ENCODE results near the gene SAMD7. TPM values are rescaled to one million over a fixed set of nuclear protein-coding genes. Genes with fewer than 3 reads are reported as not detected.

The SAMD7 gene
- polyA plus RNA-seq (2012; ENCODE audit: insufficient read depth, insufficient read length, low read depth) = not detected

- TF ChIP-seq, protein P1, sequence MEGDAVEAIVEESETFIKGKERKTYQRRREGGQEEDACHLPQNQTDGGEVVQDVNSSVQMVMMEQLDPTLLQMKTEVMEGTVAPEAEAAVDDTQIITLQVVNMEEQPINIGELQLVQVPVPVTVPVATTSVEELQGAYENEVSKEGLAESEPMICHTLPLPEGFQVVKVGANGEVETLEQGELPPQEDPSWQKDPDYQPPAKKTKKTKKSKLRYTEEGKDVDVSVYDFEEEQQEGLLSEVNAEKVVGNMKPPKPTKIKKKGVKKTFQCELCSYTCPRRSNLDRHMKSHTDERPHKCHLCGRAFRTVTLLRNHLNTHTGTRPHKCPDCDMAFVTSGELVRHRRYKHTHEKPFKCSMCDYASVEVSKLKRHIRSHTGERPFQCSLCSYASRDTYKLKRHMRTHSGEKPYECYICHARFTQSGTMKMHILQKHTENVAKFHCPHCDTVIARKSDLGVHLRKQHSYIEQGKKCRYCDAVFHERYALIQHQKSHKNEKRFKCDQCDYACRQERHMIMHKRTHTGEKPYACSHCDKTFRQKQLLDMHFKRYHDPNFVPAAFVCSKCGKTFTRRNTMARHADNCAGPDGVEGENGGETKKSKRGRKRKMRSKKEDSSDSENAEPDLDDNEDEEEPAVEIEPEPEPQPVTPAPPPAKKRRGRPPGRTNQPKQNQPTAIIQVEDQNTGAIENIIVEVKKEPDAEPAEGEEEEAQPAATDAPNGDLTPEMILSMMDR (IDR thresholded peaks at IDR 0.05; ENCODE audit: low read depth, low read length) = no peak
- H3K9me3 ChIP-seq = no peaks in the 10 kb centered on the region
- no peaks in the 10 kb centered on the region; the same call in none of the 2 replicates for H3K4me1 ChIP-seq
- DNase-seq = no peak
- no peak within 1 kb of the TSS for H3K4me3 ChIP-seq (ENCODE audit: low read depth, low read length)
- H3K27me3 ChIP-seq = no peaks in the 10 kb centered on the region
- H3K36me3 ChIP-seq = no peaks in the 10 kb centered on the region
Observed at GRCh38 chr3:169911272-169911671, at the start of gene SAMD7. Gene SAMD7 (plus strand): TSS chr3:169911572. CDS start chr3:169919499, 7,927 bp downstream.

GRCh38 chr3:169861871-169862270 is 49.5 kb upstream of the SAMD7 start:
- H3K4me1 ChIP-seq = no peaks in the 10 kb centered on the region; the same call in 1 of the 2 replicates
- H3K27me3 ChIP-seq = no peaks in the 10 kb centered on the region
- no peaks in the 10 kb centered on the region for H3K9me3 ChIP-seq
- DNase-seq = no peak
- TF ChIP-seq, protein P1 (IDR thresholded peaks at IDR 0.05; ENCODE audit: low read depth, low read length) = no peak
- H3K4me3 ChIP-seq (ENCODE audit: low read depth, low read length) = no peak overlapping the region
- no peaks in the 10 kb centered on the region for H3K36me3 ChIP-seq

DNA sequence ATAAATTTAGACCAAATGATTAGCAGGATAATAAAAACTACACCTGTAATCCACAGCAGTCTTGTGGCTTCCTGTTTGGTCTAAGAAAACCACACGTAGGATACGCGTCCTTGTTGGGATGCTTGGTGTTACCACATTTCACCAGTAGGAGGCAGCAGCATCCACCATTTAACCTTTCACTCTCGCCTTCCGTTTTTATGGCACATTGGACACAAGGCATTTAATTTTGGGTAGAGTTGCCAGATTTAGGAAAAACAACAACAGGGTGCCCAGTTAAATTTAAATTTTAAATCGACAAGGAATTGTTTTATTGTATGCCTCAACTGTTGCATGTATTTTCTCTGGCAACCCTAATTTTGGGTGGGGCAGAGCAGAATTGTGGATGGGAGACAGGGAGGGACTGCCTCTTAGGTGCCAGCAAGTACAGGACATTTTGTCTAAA is 47.9 kb upstream of the SAMD7 start:
- H3K36me3 ChIP-seq = no peaks in the 10 kb centered on the region
- H3K4me3 ChIP-seq (ENCODE audit: low read depth, low read length) = no peak overlapping the region
- peak; percentile 54 for DNase-seq
- TF ChIP-seq, protein P1 (IDR thresholded peaks at IDR 0.05; ENCODE audit: low read depth, low read length) = peak; percentile 95
- H3K4me1 ChIP-seq = no peaks in the 10 kb centered on the region; the same call in 1 of the 2 replicates
- H3K27me3 ChIP-seq = no peaks in the 10 kb centered on the region
- no peaks in the 10 kb centered on the region for H3K9me3 ChIP-seq

DNA sequence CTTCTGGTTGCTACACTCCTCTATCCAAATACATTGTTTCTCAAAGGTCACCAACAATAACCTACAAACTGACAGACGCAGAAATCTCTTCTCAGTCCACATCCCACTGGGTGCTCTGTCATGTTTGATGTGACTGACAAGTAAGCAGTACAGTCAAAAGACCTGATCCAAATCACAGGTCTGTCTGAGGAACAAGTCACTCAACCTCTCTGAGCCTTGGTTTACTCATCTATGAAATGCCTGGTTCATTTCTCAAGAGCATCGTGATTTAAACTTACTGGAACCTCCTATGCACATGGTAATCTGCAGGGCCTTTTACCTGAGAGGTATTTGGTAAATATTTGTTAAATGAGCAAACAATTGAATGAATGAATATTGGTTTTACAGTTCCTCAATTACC is 47.1 kb upstream of the SAMD7 start:
- Histone ChIP-seq H3K4me3 (ENCODE audit: low read depth, low read length) (no peak overlapping the region), H3K36me3 (no peaks in the 10 kb centered on the region), H3K9me3 (no peaks in the 10 kb centered on the region), H3K27me3 (no peaks in the 10 kb centered on the region), H3K4me1 (no peaks in the 10 kb centered on the region; the same call in 1 of the 2 replicates)
- no peak for DNase-seq
- TF ChIP-seq, protein P1 (IDR thresholded peaks at IDR 0.05; ENCODE audit: low read depth, low read length) = no peak

GRCh38 chr3:169865176-169865767 is 46.1 kb upstream of the SAMD7 start:
- Histone ChIP-seq H3K36me3 (no peaks in the 10 kb centered on the region), H3K27me3 (no peaks in the 10 kb centered on the region), H3K4me1 (no peaks in the 10 kb centered on the region; the same call in 1 of the 2 replicates), H3K4me3 (ENCODE audit: low read depth, low read length) (no peak overlapping the region), H3K9me3 (no peaks in the 10 kb centered on the region)
- no peak for DNase-seq
- TF ChIP-seq, protein P1 (IDR thresholded peaks at IDR 0.05; ENCODE audit: low read depth, low read length) = no peak

DNA sequence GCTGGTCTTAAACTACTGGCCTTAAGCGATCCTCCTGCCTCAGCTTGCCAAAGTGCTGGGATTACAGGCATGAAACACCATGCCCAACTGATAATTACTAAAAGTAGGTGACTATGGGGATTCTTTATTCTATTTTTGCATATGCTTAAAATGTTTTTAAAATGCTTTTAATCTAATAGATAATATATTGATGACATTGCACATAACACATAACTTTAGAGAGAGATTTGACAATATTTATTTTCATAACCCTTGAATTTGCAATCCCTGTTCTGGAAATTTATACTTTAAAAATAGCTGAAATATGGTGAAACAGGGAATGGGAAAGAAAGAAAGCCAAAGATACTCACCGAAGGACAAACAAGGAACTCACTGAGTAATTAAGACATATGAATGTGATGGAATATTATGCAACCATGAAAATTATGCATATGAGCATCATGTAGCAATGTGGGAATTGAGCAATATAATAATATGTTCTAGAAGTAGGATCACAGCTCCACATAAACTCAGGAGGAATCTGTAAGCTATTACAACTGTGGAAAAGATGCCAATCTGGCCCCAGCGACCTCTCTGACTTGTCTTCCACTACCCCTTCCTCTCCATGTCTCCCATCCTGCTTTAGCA is 43.7 kb upstream of the SAMD7 start:
- DNase-seq = no peak
- no peaks in the 10 kb centered on the region for H3K27me3 ChIP-seq
- H3K36me3 ChIP-seq = no peaks in the 10 kb centered on the region
- H3K4me1 ChIP-seq = no peaks in the 10 kb centered on the region; the same call in 1 of the 2 replicates
- no peaks in the 10 kb centered on the region for H3K9me3 ChIP-seq
- TF ChIP-seq, protein P1 (IDR thresholded peaks at IDR 0.05; ENCODE audit: low read depth, low read length) = no peak
- no peak overlapping the region for H3K4me3 ChIP-seq (ENCODE audit: low read depth, low read length)

All from BE2C (cell line).